GM21528 (cell line): ENCODE results near the gene ZNF322.

Experiments
- ATAC-seq: cut with Tn5 transposase; IDR thresholded peaks from one replicate; pipeline ENCODE4 v1.9.1; 2021; ENCODE audit warnings: mild to moderate bottlenecking, moderate library complexity; ENCODE audit not compliant: unreplicated experiment, low FRiP score

The ZNF322 gene

DNA sequence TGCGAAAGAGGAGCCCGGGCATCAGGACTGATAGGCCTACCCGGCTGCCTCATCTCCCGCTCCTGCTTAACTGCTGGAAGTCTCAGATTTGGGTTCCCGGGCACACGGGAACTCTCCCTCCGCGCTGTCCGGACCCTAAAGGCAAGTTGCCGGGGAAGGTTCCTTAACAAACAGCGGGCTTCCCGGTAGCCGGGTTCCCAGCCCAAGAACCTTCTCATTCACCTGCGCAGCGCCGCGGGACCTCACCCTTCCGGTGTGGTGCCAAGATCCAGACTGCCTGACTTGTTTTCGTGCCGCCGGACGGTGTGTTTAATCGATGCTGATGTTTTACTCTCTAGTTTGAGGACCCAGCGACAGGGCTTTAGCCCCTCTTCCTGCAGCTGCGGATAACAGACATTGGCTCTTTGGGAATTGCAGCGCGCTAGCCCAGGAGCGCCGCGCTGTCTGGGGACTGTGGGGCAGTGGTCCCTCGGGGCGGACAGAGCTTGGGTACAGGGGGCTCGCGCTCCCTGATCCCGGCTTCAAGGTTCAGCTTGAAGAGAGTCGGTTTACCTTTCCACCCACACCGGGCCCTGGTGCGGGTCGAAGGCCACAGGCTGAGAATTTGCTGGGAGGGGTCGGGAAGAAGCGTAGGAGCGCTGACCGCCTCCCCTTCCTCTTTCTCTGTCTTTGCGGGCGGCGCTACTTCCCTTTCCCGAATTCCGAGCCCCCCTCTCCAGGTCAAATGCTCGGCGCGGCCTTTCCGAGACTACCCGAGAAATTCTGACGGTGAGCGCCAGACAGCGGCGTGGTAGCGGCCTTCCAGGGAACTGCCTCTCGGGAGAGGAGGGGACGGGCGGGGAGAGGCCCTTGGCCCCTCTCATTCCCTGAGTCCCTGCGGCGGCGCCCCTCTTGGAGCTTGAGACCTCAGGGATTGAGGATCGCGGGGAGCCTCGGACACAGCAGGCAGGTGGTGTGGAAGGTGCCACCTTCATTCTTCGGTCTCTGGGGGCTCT lies 45.6 kb downstream of the ZNF322 start:
- no peak for ATAC-seq

GRCh38 chr6:26613201-26613600 lies 46.3 kb downstream of the ZNF322 start:
- ATAC-seq, result no peak

DNA sequence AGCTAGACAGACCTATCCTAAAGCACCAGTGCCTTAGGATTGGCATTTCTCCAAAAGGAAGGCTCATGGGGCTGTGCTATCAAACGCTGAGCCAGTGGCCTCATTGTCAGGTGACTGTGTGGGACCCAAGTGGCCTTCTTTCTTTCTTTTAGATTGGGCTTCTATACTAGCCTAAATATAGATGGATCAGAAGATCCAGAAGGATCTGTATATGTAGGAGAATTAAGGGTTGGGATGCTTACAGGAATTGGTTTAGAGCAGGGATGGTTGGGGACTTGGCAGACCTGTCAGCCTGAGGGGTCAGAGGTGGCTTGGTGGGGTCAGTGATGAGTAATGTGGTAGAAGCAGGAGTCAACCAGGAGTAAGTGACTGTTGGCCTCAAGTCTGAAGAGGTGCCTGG lies 47.9 kb downstream of the ZNF322 start:
- no peak for ATAC-seq

DNA sequence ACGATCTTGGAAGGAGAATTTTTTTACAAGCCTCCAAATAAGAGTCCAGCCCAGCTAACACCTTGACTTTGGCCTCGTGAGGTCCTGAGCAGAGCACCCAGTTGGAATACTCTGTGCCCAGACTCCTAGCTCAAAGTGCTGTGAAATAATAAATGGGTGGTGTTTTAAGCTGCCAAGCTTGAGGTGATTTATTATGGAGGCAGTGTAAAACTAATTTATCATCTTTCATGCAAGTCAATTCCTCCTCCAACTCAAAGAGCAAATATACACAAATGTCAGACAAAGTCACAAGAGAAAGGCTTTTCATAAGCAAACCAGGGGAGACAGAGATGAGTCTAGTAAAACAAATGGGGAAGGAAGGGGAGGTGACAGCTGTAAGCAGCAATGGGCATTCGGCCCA lies 50.1 kb downstream of the ZNF322 start:
- ATAC-seq, result no peak

DNA sequence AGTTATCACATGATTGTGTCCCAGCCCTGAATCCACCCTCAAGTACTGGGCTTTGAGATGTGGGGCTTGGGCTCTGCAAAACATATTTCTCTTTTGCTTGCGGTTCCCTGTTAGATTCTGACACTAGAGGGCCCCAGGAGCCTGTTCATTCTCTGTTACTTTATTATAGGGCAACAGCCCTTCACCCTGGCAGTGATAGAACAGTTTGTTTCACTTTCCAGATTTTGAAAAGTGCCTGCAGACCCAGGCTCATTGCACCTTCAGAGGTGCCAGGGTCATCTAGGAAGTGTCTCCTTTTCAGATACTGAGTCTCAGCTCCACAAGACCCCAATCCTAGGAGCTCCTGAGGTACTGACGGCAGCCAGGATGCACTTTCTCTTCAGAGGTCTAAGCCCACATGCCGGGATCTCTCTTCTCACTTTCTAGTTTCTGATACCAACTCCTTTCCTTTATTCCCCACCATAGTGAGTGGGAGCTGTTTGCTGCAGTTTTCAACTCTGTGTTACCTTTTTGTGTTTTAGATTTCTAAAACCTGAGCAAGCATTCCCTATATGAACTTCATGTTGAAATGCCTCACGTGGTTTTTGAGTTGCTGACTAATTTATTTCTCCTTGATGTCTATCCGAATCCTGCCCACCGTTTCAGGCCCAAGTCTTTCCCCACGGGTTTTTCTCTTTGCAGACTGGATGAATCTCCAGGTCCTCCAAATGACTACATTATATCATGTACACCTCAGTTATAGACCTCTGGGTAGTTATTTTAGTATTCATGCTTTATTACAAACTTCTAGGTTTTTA lies 51.9 kb downstream of the ZNF322 start:
- ATAC-seq, result peak; percentile 78

GRCh38 chr6:26604797-26605196 lies 54.7 kb downstream of the ZNF322 start:
- no peak for ATAC-seq

- ATAC-seq, result no peak
These were observed 55.5 kb downstream of the ZNF322 start for GRCh38 chr6:26604026-26604425.

GRCh38 chr6:26602262-26602661 lies 57.3 kb downstream of the ZNF322 start:
- no peak for ATAC-seq

GRCh38 chr6:26600759-26601158 lies 58.8 kb downstream of the ZNF322 start:
- no peak for ATAC-seq

DNA sequence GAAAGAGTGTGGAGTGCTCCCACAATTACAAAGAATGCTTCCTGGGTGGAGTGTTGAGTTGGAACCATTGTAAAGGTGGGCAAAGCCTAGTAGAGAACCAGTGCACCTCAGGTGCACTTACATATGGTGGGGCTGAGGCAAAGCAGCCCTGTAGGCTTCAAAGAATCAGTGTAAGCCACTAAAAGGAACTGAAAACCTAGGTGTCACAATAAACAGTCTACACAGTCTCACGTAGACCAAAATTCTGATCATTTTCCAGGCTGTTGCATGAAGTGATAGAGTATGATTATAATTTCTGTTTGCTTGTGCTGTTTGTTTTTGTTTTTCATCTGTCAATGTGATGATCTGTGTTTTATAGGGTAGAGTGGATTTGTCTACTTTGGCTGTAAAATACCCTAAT lies 60.0 kb downstream of the ZNF322 start:
- ATAC-seq, result no peak

GRCh38 chr6:26599134-26599533 lies 60.4 kb downstream of the ZNF322 start:
- ATAC-seq, result no peak

DNA sequence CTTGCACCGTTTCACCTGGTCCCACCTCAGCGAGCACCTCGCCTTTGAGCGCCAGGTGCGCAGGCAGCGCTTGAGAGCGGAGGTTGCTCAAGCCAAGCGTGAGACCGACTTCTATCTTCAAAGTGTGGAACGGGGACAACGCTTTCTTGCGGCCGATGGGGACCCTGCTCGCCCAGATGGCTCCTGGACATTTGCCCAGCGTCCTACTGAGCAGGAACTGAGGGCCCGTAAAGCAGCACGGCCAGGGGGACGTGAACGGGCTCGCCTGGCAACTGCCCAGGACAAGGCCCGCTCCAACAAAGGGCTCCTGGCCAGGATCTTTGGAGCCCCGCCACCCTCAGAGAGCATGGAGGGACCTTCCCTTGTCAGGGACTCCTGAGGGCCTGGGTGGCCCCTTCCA lies 61.3 kb downstream of the ZNF322 start:
- ATAC-seq, result no peak

GRCh38 chr6:26597821-26598220 lies 61.7 kb downstream of the ZNF322 start:
- ATAC-seq, result no peak

DNA sequence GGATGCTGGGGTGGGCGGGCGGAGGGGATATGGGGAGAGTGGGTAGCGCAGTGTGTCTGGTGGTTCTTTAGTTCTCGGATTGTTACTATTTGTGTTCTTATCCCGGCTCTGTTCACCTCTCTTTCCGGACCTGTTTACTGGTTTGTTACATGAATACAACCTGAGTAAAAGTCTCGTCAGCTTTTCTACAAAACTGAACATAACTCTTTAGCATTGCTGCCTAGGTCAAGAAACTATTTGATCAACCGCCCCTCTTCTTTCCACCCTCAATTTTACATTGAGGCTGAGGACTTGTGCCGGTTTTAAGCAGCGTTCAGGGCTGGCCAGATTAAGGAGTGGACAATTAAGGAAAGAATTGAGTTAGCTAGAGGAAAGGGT lies 62.2 kb downstream of the ZNF322 start:
- no peak for ATAC-seq

DNA sequence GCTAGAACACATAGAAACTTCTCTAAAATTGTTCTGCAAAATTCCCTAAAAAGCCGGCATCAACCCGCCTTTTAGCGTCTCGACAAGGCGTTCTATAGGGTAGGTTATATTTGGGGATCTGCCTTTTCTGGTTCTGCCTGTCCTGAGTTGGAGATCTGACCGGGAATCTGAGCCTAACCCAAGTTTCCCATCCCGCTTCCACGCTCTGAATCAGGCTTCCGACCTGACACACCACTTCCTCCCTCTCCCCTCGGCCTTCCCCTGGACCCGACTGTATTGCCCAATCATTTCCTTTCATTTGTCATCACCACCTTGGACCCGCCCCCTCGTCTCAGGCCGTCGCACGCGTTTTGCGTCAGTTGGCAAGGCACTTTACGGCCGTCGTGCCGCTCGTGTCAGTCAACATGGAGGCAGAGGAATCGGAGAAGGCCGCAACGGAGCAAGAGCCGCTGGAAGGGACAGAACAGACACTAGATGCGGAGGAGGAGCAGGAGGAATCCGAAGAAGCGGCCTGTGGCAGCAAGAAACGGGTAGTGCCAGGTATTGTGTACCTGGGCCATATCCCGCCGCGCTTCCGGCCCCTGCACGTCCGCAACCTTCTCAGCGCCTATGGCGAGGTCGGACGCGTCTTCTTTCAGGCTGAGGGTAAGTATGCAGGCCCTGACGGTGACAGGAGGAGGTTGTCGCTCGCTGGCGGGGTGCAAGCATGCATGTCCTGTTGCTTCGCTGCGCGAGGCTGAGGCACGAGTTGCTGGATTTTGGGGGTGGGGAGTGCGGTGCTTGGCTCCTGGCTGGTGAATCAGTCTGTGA lies 62.8 kb downstream of the ZNF322 start, which contains the start of gene ABT1:
Gene ABT1, plus strand, starts transcription at position 375 of the 810 bp plus-strand sequence. Its CDS starts 30 bp downstream, at position 405.
- peak; percentile 80 for ATAC-seq

DNA sequence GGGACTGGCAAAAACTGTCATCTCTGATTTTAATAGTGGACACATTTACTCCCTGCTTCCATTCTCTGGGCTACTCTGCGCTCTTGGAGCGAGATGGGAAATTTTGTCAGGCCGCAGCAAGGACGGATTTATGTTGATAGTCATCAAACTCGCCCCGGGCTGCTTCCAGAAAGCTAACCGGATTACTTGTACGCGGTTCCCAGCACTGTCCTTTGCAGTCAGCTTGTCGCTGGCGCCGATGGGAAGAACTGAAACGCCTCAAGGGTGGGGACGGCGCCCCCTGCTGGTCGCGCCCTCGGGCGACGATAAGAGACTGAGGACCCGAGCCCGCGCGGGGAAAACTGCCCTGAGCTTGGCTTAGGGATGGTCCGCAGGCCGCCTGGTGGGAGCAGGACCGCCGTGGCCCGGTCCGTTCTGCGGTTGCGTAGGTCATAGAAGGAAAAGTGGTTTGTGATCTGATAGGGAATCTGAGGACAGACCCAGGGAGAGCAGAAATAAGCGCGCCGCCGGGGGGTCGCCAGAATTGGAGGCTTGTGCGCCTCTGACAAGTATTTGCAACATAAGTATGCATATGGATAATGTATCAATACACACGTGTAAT lies 63.8 kb downstream of the ZNF322 start:
- peak; percentile 57 for ATAC-seq

- ATAC-seq, result no peak
These were observed 64.6 kb downstream of the ZNF322 start for GRCh38 chr6:26594730-26595632.

DNA sequence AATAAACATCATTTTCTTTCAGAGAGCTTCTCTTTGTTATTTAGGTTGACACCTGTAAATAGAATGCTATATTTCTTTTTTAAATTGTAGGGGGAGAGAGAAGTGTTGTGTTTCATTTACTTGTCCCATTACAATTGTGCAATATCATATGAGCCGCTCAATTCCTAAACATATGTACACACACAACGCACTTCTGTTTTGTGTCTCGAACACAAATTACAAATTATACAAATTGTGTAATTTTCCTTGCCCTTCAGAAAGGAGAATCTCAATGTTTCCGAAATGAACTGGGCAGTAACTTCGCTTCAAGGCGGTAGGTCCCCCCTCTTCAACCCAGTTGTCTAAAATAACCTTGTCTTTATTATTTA lies 65.4 kb downstream of the ZNF322 start:
- ATAC-seq, result no peak
